SK-N-SH (cell line): Measurements from ENCODE around the gene PANK3. TPM values are rescaled to one million over a fixed set of nuclear protein-coding genes. Genes with fewer than 3 reads are reported as not detected.

Experiments
- CTCF ChIA-PET: fragments of 300-600, 350-600 bp; formaldehyde crosslinking; extraction: SDS; loops from one replicate; lab custom pipeline; 2021; lab: Yijun Ruan, JAX
- POLR2A ChIA-PET: fragments of 350-600 bp; sonication (Branson Sonifier 250); formaldehyde crosslinking; extraction: SDS; loops from one replicate; lab custom pipeline; 2020; ENCODE audit warnings: antibody characterized with exemption, inconsistent platforms; lab: Yijun Ruan, JAX
- DNase-seq: peaks from one replicate; pipeline ENCODE4 v3.0.0; 2012
- H2AFZ ChIP-seq: fragments of 200-600 bp; sonication (generic); 2 replicates; pipeline ENCODE4 v1.8.1; 2016; ENCODE audit warnings: antibody characterized with exemption, mild to moderate bottlenecking, low read depth
- H3F3A ChIP-seq: fragments of 200-600 bp; sonication (generic); replicated peaks from 2 replicates; pipeline ENCODE3; 2016; ENCODE audit warnings: antibody characterized with exemption, mild to moderate bottlenecking; ENCODE audit not compliant: insufficient read depth
- H3K27ac ChIP-seq, 2 experiments: fragments of 200-500 bp in 1 of 2; fragments of 200-600 bp in 1 of 2; sonication (Bioruptor generic) in 1 of 2; sonication (generic), shearing (Covaris generic) in 1 of 2; 2 replicates each; pipeline versions ENCODE4 v1.5.1 to v1.6.1; 2014 to 2016; ENCODE audit warnings: low read depth in 2 of 2, inconsistent platforms in 1 of 2, low read length in 1 of 2, mild to moderate bottlenecking in 1 of 2, mixed read lengths in 1 of 2
- H3K27me3 ChIP-seq: fragments of 200-600 bp; sonication (generic), shearing (Covaris generic); 2 replicates; pipeline ENCODE4 v1.6.1; 2016; ENCODE audit warnings: mixed run types; ENCODE audit not compliant: insufficient read depth
- H3K36me3 ChIP-seq, 2 experiments: fragments of 200-500 bp in 1 of 2; fragments of 200-600 bp in 1 of 2; sonication (Bioruptor generic) in 1 of 2; sonication (generic) in 1 of 2; replicated peaks in 1 of 2; 2 replicates each; pipeline versions ENCODE3 to v1.5.1; 2014 to 2016; ENCODE audit warnings: low read length in 1 of 2, mild to moderate bottlenecking in 1 of 2; ENCODE audit not compliant: insufficient read depth in 2 of 2, control insufficient read depth in 1 of 2
- H3K4me1 ChIP-seq, 2 experiments: fragments of 200-500 bp in 1 of 2; fragments of 200-600 bp in 1 of 2; sonication (Bioruptor generic) in 1 of 2; sonication (generic), shearing (Covaris generic) in 1 of 2; 2 replicates each; pipeline versions ENCODE4 v1.5.1 to v1.6.1; 2014 to 2016; ENCODE audit warnings: low read depth in 1 of 2, low read length in 1 of 2, mixed run types in 1 of 2; ENCODE audit not compliant: insufficient read depth in 2 of 2, control insufficient read depth in 1 of 2
- H3K4me2 ChIP-seq: fragments of 200-600 bp; sonication (generic), shearing (Covaris generic); 2 replicates; pipeline ENCODE4 v1.6.1; 2017; ENCODE audit warnings: mixed run types
- H3K4me3 ChIP-seq, 2 experiments: fragments of 200-500 bp in 1 of 2; fragments of 200-600 bp in 1 of 2; sonication (Bioruptor generic) in 1 of 2; sonication (generic), shearing (Covaris generic) in 1 of 2; 2 replicates each; pipeline versions ENCODE4 v1.5.1 to v1.8.1; 2014 to 2016; ENCODE audit warnings: low read depth in 2 of 2, inconsistent platforms in 1 of 2, low read length in 1 of 2, mild to moderate bottlenecking in 1 of 2, mixed read lengths in 1 of 2, moderate library complexity in 1 of 2
- H3K79me2 ChIP-seq: fragments of 200-600 bp; sonication (generic); 2 replicates; pipeline ENCODE4 v1.8.1; 2017; ENCODE audit warnings: mild to moderate bottlenecking; ENCODE audit not compliant: insufficient read depth
- H3K9ac ChIP-seq: fragments of 200-600 bp; sonication (generic); 2 replicates; pipeline ENCODE4 v1.6.1; 2017; ENCODE audit warnings: mixed run types
- H3K9me2 ChIP-seq: fragments of 200-600 bp; sonication (generic); 2 replicates; pipeline ENCODE4 v1.6.1; 2017; ENCODE audit warnings: mixed run types
- H3K9me3 ChIP-seq: fragments of 200-600 bp; sonication (generic); 2 replicates; pipeline ENCODE4 v1.6.1; 2017; ENCODE audit warnings: mixed run types, mild to moderate bottlenecking, moderate library complexity
- H4K20me1 ChIP-seq: fragments of 200-600 bp; sonication (generic); 2 replicates; pipeline ENCODE4 v1.6.1; 2017; ENCODE audit warnings: mild to moderate bottlenecking, mixed run types; ENCODE audit not compliant: insufficient read depth
- EP300 ChIP-seq, 2 experiments: IDR thresholded peaks; 2 replicates each; pipeline versions ENCODE4 v1.4.0 to v1.6.1; 2012; ENCODE audit warnings: borderline replicate concordance in 1 of 2, low read depth in 1 of 2, low read length in 1 of 2
- EZH2phosphoT487 ChIP-seq: fragments of 200-600 bp; sonication (generic); IDR thresholded peaks from 2 replicates; pipeline ENCODE4 v1.6.1; 2017; ENCODE audit warnings: low read depth, mixed run types, mild to moderate bottlenecking, antibody characterized with exemption, moderate library complexity, borderline replicate concordance
- FOSL2 ChIP-seq: IDR thresholded peaks from 2 replicates; pipeline ENCODE4 v1.4.0; 2012; ENCODE audit warnings: low read depth, mild to moderate bottlenecking, moderate library complexity, borderline replicate concordance
- FOXM1 ChIP-seq: IDR thresholded peaks from 2 replicates; pipeline ENCODE4 v1.4.0; 2012; ENCODE audit warnings: low read depth, mild to moderate bottlenecking
- GATA2 ChIP-seq: sonication (generic); formaldehyde crosslinking; IDR thresholded peaks from 2 replicates; pipeline ENCODE4 v1.5.0; 2020; ENCODE audit warnings: mild to moderate bottlenecking, missing genetic modification reagents
- IRF3 ChIP-seq: fragments of 150-350 bp; IDR thresholded peaks from 2 replicates; pipeline ENCODE4 v1.6.1; 2016; ENCODE audit warnings: mild to moderate bottlenecking, low read depth, low read length
- JUND ChIP-seq: IDR thresholded peaks from 2 replicates; pipeline ENCODE4 v1.4.0; 2012
- MAX ChIP-seq: IDR thresholded peaks from 2 replicates; pipeline ENCODE4 v1.4.0; 2012; ENCODE audit warnings: low read depth
- MXI1 ChIP-seq: IDR thresholded peaks from 2 replicates; pipeline ENCODE4 v1.6.1; 2012; ENCODE audit warnings: mild to moderate bottlenecking, low read depth, low read length, improper control_type of control experiment
- NFIC ChIP-seq: IDR thresholded peaks from 2 replicates; pipeline ENCODE4 v1.4.0; 2012; ENCODE audit warnings: borderline replicate concordance
- RFX5 ChIP-seq: IDR thresholded peaks from 2 replicates; pipeline ENCODE4 v1.6.1; 2012; ENCODE audit warnings: mild to moderate bottlenecking, improper control_type of control experiment, low read length
- RXRA ChIP-seq: IDR thresholded peaks from 2 replicates; pipeline ENCODE4 v1.4.0; 2012; ENCODE audit warnings: low read depth, mild to moderate bottlenecking, borderline replicate concordance
- SMC3 ChIP-seq: IDR thresholded peaks from 2 replicates; pipeline ENCODE4 v1.6.1; 2012; ENCODE audit warnings: low read depth, low read length, improper control_type of control experiment
- TAF1 ChIP-seq: IDR thresholded peaks from 2 replicates; pipeline ENCODE4 v1.6.1; 2012; ENCODE audit warnings: low read depth, mild to moderate bottlenecking, low read length, moderate library complexity, borderline replicate concordance
- TCF12 ChIP-seq: IDR thresholded peaks from 2 replicates; pipeline ENCODE4 v1.4.0; 2012
- YY1 ChIP-seq: IDR thresholded peaks from 2 replicates; pipeline ENCODE4 v1.4.0; 2012; ENCODE audit warnings: low read depth, mild to moderate bottlenecking
- ZBTB33 ChIP-seq: IDR thresholded peaks from 2 replicates; pipeline ENCODE4 v1.4.0; 2012; ENCODE audit warnings: low read depth, borderline replicate concordance
- WGBS: methylation state at CpG from one replicate; pipeline ENCODE4 v1.1.6; 2017; ENCODE audit warnings: low lambda C conversion rate; 5-methylcytosine and 5-hydroxymethylcytosine counted together
- polyA plus RNA-seq, 3 experiments: library from polyadenylated mRNA; depleted of rRNA; stranded (reverse); fragments of >200 nt; gene quantifications; 2 replicates each; pipeline ENCODE4 v1.2.3, GENCODE V29; 2012

The PANK3 gene
- polyA plus RNA-seq, 1 of the 3 experiments (the other 2 are of a cell fraction) = 6.1 TPM

- TF ChIP-seq IRF3 (no peak), NFIC (no peak), MXI1 (no peak), MAX (no peak)
Measured at GRCh38 chr5:168607946-168608345, 28.8 kb upstream of the PANK3 start (continued).

GRCh38 chr5:168606562-168606961 lies 27.4 kb upstream of the PANK3 start:
- ChIA-PET CTCF (no interaction called here), POLR2A (no interaction called here)
- WGBS = 51% methylated on average over 2 of the region's 2 CpGs

GRCh38 chr5:168604436-168604835 lies 25.3 kb upstream of the PANK3 start:
- POLR2A ChIA-PET = no interaction called here
- TF ChIP-seq MAX (no peak), RFX5 (no peak), TCF12 (no peak), IRF3 (no peak), ZBTB33 (no peak), RXRA (no peak), YY1 (no peak), FOXM1 (no peak)

More at GRCh38 chr5:168606562-168606961, 27.4 kb upstream of the PANK3 start:
- peaks cover 0 to 11% of the 10 kb centered on the region in 2 experiments; a peak in 1 of 4 replicates for H3K4me1 ChIP-seq
- no peaks in the 10 kb centered on the region for H3K9me3 ChIP-seq
- no peaks in the 10 kb centered on the region for H3F3A ChIP-seq
- H3K36me3 ChIP-seq = no peaks in the 10 kb centered on the region
- H3K27ac ChIP-seq = no peak overlapping the region
- H3K4me2 ChIP-seq = no peak overlapping the region
- TF ChIP-seq NFIC = no peak
- TF ChIP-seq EZH2phosphoT487 = no peak
- no peak for TF ChIP-seq SMC3
- no peak for TF ChIP-seq TAF1
- no peak for TF ChIP-seq JUND
- no peak for TF ChIP-seq GATA2 (CRISPR knock-in tag)
- TF ChIP-seq FOSL2 = no peak
- no peak for TF ChIP-seq EP300 (IDR thresholded peaks at IDR 0.05; ENCODE audit: borderline replicate concordance in 1 of 2, low read depth in 1 of 2, low read length in 1 of 2)
- no peak for TF ChIP-seq YY1
- no peak for TF ChIP-seq MAX
- H3K79me2 ChIP-seq = no peaks in the 10 kb centered on the region
- no peak overlapping the region for H3K4me3 ChIP-seq
- no peaks in the 10 kb centered on the region for H4K20me1 ChIP-seq
- no peak overlapping the region for H3K9ac ChIP-seq
- H3K27me3 ChIP-seq = no peaks in the 10 kb centered on the region
- H3K9me2 ChIP-seq = no peaks in the 10 kb centered on the region
- DNase-seq = no peak
- H2AFZ ChIP-seq = no peak overlapping the region

More at GRCh38 chr5:168604436-168604835, 25.3 kb upstream of the PANK3 start:
- DNase-seq = no peak
- Histone ChIP-seq H3K9ac (no peak overlapping the region), H3K4me3 (no peak overlapping the region), H3K27me3 (no peaks in the 10 kb centered on the region), H3K4me1 (peaks cover 0 to 21% of the 10 kb centered on the region in 2 experiments; a peak in 2 of 4 replicates), H3K79me2 (no peaks in the 10 kb centered on the region), H4K20me1 (no peaks in the 10 kb centered on the region), H2AFZ (no peak overlapping the region), H3K36me3 (no peaks in the 10 kb centered on the region), H3K27ac (no peak overlapping the region), H3K4me2 (no peak overlapping the region), H3K9me3 (no peaks in the 10 kb centered on the region), H3K9me2 (no peaks in the 10 kb centered on the region), H3F3A (no peaks in the 10 kb centered on the region)
- CTCF ChIA-PET = no interaction called here
